Tibial nerve (tissue), 4 donors: ENCODE results near the gene FGF1. TPM values are rescaled to one million over a fixed set of nuclear protein-coding genes. Genes with fewer than 3 reads are reported as not detected.
A peak's percentile ranks its signal among the peaks of the same experiment; 100 is the strongest.

Source experiments
- DNase-seq, 2 donors: peaks; one replicate each; pipeline ENCODE4 v3.0.0-alpha.2; 2019; ENCODE audit warnings: low spot score in 2 of 2
- H3K27ac ChIP-seq, 4 donors: fragments of 200-600 bp; sonication (generic) in 3 of 4; one replicate each; pipeline ENCODE4 v1.5.1; 2017 to 2019; ENCODE audit warnings: mild to moderate bottlenecking in 1 of 4
- H3K27me3 ChIP-seq, 2 donors: fragments of 200-600 bp; sonication (generic) in 1 of 2; one replicate each; pipeline versions ENCODE4 v1.5.1 to v1.6.0; 2017 to 2019
- H3K36me3 ChIP-seq, 3 donors: fragments of 200-600 bp; sonication (generic); one replicate each; pipeline ENCODE4 v1.5.1; 2018 to 2019
- H3K4me1 ChIP-seq, 4 donors: fragments of 200-600 bp; sonication (generic) in 3 of 4; one replicate each; pipeline ENCODE4 v1.5.1; 2017 to 2019
- H3K4me3 ChIP-seq, 4 donors: fragments of 200-600 bp; sonication (generic) in 3 of 4; one replicate each; pipeline ENCODE4 v1.5.1; 2017 to 2019; ENCODE audit warnings: mild to moderate bottlenecking in 1 of 4, moderate library complexity in 1 of 4
- H3K9me3 ChIP-seq, 4 donors: fragments of 200-600 bp; sonication (generic) in 3 of 4; one replicate each; pipeline ENCODE4 v1.5.1; 2017 to 2019
- EP300 ChIP-seq, 2 donors: sonication (generic); formaldehyde crosslinking; IDR thresholded peaks; one replicate each; pipeline ENCODE4 v1.6.1; 2017; ENCODE audit warnings: antibody characterized with exemption in 2 of 2, mild to moderate bottlenecking in 1 of 2
- POLR2A ChIP-seq, 2 donors: fragments of 450-650 bp; IDR thresholded peaks; one replicate each; pipeline ENCODE4 v1.6.1; 2017; ENCODE audit warnings: antibody characterized with exemption in 2 of 2, mild to moderate bottlenecking in 2 of 2, moderate library complexity in 2 of 2
- WGBS, 2 donors: methylation state at CpG; one replicate each; pipeline ENCODE4 v1.1.5; 2018; 5-methylcytosine and 5-hydroxymethylcytosine counted together
- total RNA-seq, 4 donors: library from RNA; depleted of rRNA; stranded (reverse); fragments of >200 nt; gene quantifications; one replicate each; pipeline ENCODE4 v1.1.0, GENCODE V29; 2016
- TF ChIP-seq, protein P1 (sequence below), 5 experiments: fragments of 200-600 bp in 3 of 5; fragments of 450-650 bp in 2 of 5; sonication (generic) in 3 of 5; IDR thresholded peaks; one replicate each; pipeline ENCODE4 v1.5.1; 2016 to 2019; ENCODE audit warnings: antibody characterized with exemption in 5 of 5, mild to moderate bottlenecking in 3 of 5, moderate library complexity in 2 of 5

The FGF1 gene
- total RNA-seq, 4 donors from 2014 or later: 38.1 to 131 (median 115) TPM

DNA sequence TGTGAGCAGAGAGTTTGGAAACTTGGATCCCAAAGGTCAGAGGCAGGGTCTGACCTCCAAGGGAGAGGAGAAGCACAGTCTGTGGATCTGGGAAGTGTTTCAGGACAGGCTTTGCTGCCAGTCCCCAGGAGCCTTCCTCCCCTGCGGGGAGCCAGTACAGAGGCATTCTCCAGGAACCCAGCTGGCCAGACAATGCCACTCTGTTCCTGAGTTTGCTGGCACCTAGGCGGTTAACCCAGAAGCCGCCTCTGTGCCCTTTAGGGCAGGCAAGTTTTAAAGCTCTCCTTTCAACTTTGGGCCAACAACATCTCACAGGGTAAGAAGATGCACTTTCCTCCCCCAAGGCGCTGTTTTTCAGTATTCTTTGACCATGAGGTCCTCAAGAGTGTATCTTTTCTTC is 37.0 kb upstream of the FGF1 start:
- Histone ChIP-seq H3K36me3 (no peaks in the 10 kb centered on the region), H3K4me3 (no peak overlapping the region), H3K27me3 (no peaks in the 10 kb centered on the region), H3K27ac (peak overlapping the region in 2 of 4 donors; percentile 2 to 42), H3K9me3 (no peaks in the 10 kb centered on the region), H3K4me1 (peaks cover 0 to 29% (median 9%) of the 10 kb centered on the region in 4 donors)
- DNase-seq: no peak
- WGBS, 2 donors: 47 to 54% methylated on average over 3 to 4 of the region's 4 CpGs
- TF ChIP-seq, protein P1, sequence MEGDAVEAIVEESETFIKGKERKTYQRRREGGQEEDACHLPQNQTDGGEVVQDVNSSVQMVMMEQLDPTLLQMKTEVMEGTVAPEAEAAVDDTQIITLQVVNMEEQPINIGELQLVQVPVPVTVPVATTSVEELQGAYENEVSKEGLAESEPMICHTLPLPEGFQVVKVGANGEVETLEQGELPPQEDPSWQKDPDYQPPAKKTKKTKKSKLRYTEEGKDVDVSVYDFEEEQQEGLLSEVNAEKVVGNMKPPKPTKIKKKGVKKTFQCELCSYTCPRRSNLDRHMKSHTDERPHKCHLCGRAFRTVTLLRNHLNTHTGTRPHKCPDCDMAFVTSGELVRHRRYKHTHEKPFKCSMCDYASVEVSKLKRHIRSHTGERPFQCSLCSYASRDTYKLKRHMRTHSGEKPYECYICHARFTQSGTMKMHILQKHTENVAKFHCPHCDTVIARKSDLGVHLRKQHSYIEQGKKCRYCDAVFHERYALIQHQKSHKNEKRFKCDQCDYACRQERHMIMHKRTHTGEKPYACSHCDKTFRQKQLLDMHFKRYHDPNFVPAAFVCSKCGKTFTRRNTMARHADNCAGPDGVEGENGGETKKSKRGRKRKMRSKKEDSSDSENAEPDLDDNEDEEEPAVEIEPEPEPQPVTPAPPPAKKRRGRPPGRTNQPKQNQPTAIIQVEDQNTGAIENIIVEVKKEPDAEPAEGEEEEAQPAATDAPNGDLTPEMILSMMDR (IDR thresholded peaks at IDR 0.05): no peak
- no peak for TF ChIP-seq POLR2A (IDR thresholded peaks at IDR 0.05)
- no peak for TF ChIP-seq EP300 (IDR thresholded peaks at IDR 0.05)

DNA sequence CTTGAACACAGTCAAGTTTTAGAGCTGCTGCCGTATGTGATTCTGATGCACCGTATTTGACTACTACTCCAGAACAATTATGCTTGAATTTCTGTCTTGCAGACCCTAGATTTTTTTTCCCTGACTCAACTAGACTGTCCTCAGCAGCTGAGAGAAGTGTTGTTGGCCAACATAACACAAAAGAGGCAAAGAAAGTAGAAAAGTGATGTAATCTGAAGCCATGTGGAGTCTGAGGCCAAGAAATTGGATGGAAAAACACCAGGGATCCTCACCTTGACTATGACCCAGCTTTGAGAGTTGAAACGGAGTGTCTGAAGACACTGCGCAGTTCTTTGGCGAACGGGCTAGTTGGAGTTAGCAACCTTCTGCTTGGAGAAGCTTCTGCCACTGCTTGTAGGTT is 36.3 kb upstream of the FGF1 start:
- H3K4me1 ChIP-seq: peaks cover 0 to 37% (median 9%) of the 10 kb centered on the region in 4 donors

DNA sequence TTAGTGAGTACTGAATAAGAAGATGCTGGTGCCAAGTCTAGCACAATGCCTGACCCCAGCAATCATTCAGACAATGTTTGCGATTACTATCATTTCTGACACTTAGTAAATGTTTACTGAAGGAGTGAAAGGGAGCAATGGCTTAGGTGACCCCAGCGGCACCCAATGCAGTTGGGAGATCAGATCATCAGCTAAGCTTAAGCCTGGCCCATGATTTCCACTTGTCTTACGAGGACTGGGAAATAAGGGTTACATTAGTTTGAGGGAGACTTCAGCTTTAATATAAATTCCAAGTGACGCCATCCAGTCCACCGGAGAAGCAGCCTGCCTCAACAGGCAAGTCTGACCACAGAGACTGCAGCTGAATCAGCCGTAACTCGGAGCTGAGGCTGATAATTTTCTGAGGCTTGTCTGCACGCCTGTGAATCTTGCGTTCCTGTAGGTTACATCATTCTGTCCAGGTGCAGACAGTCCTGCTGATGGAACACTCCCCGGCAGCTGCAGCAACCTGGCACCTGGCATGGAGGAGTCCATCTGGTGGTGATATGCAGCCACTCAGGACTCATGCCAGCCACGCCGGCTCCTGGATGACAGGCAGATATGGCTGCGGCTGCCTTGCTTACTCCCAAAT is 34.9 kb upstream of the FGF1 start:
- DNase-seq: no peak
- H3K4me1 ChIP-seq: peaks cover 0 to 31% (median 4%) of the 10 kb centered on the region in 4 donors
- H3K27ac ChIP-seq: no peak overlapping the region
- WGBS, 2 donors: 74 to 75% methylated on average over 8 to 13 of the region's 13 CpGs
- TF ChIP-seq, protein P1 (IDR thresholded peaks at IDR 0.05): no peak
- TF ChIP-seq EP300 (IDR thresholded peaks at IDR 0.05): no peak
- TF ChIP-seq POLR2A (IDR thresholded peaks at IDR 0.05): no peak
- no peaks in the 10 kb centered on the region for H3K27me3 ChIP-seq
- no peaks in the 10 kb centered on the region for H3K36me3 ChIP-seq
- no peak overlapping the region for H3K4me3 ChIP-seq
- no peaks in the 10 kb centered on the region for H3K9me3 ChIP-seq

More for the DNA sequence above, 36.3 kb upstream of the FGF1 start:
- DNase-seq: no peak
- TF ChIP-seq EP300 (IDR thresholded peaks at IDR 0.05): no peak
- TF ChIP-seq, protein P1 (IDR thresholded peaks at IDR 0.05): no peak
- no peak for TF ChIP-seq POLR2A (IDR thresholded peaks at IDR 0.05)
- WGBS, 2 donors: 69 to 74% methylated on average over 6 of the region's 6 CpGs
- Histone ChIP-seq H3K4me3 (no peak overlapping the region), H3K9me3 (no peaks in the 10 kb centered on the region), H3K27ac (no peak overlapping the region), H3K36me3 (no peaks in the 10 kb centered on the region), H3K27me3 (no peaks in the 10 kb centered on the region)

DNA sequence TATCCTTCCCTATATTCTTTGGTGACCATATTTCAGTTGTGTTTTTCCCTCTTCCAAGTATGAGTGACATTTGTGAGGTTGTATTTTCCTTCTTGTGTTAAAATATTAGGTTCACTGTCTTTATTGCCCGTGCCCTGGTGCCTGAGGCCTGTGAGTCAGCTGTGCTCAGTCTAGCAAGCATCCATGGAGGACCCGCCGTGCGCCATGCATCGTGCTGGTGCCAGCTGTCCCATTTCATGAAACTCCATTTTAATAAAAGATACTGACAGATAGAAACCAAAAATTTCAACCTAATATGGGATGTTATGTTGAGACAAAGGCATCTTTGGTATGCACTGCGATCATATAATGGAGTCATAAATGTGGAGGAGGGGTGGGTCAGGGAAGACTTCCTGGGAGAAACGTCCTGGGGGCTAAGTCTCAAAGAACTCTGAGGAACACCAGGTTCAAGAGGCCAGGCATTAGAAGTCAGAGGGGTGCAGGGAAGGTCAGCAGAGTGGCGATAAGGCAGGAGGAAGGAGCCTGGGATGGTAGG is 34.0 kb upstream of the FGF1 start:
- Histone ChIP-seq H3K9me3 (no peaks in the 10 kb centered on the region), H3K36me3 (no peaks in the 10 kb centered on the region), H3K4me3 (no peak overlapping the region), H3K27me3 (no peaks in the 10 kb centered on the region), H3K27ac (no peak overlapping the region), H3K4me1 (peaks cover 0 to 30% (median 4%) of the 10 kb centered on the region in 4 donors)
- no peak for DNase-seq
- 80 to 82% methylated on average over 8 of the region's 8 CpGs for WGBS, 2 donors
- TF ChIP-seq POLR2A (IDR thresholded peaks at IDR 0.05) (no peak), EP300 (IDR thresholded peaks at IDR 0.05) (no peak)
- TF ChIP-seq, protein P1 (IDR thresholded peaks at IDR 0.05): no peak

DNA sequence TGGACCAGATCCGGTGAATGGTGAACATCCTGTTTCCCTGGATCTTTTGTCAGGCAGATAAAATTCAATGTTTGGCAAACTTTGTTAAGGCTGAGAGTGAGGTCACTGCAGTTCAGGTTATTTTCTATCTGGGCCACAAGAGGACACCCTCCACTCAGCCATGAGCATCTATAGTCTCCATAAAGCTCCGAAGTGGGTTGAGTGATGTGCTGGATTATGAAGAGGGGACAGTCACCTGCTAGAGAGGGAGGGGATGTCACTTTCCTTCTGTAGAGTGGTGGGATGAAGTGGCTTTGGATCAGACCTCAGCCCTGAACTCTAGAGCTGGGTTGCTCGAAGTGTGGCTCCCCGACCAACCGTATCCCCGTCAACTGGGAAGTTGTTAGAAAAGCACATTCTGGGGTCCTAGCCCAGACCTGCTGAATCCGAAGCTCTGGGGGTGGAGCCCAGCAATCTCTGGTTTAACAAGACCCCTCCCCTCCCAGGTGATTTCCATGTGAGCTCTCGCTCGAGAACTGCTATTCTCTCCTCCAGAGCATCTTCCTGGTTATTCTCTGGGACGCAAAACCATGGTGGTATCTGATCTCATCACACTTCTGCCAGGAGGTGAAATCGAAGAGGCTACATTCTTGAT is 31.8 kb upstream of the FGF1 start:
- Histone ChIP-seq H3K4me3 (no peak overlapping the region), H3K9me3 (no peaks in the 10 kb centered on the region), H3K27me3 (no peaks in the 10 kb centered on the region), H3K27ac (peak overlapping the region in 3 of 4 donors; percentile 31 to 87 (median 50)), H3K4me1 (peaks cover 0 to 36% (median 4%) of the 10 kb centered on the region in 4 donors), H3K36me3 (no peaks in the 10 kb centered on the region)
- DNase-seq: peak in 1 of 2 donors; percentile 51
- 60 to 62% methylated on average over 9 to 11 of the region's 11 CpGs for WGBS, 2 donors
- TF ChIP-seq, protein P1 (IDR thresholded peaks at IDR 0.05): peak; percentile 54 to 92 (median 73)
- TF ChIP-seq POLR2A (IDR thresholded peaks at IDR 0.05): no peak
